ENCODE results near the gene ACTR1B. TPM values are rescaled to one million over a fixed set of nuclear protein-coding genes. Genes with fewer than 3 reads are reported as not detected.

ACTR1B gene
- total and polyA plus RNA-seq, 2 experiments from 2014 or later: 53.4 to 65.8 TPM

Small RNA genes within 50 kb of the gene (small RNA-seq; reads per million reads assigned to genes)
- 0.43 reads per million for gene RNU4-8P (ENCODE audit: low read depth, low replicate concordance)

Other genes starting within 250 kb of the ACTR1B start
- gene ANKRD36B, start 74.2 kb downstream of the ACTR1B start, total RNA-seq (2014; rRNA removed; shearing (Covaris generic)): 5.4 and 15.7 TPM in 2 replicates
- gene ANKRD36B, start 74.2 kb downstream of the ACTR1B start, polyA plus RNA-seq (2016; fragmentation: Nextera tagmentation; extraction: Ambion mirVana): 6.2 and 9.8 TPM in 2 replicates
- gene COX5B, start 18.0 kb downstream of the ACTR1B start, total RNA-seq (2014; rRNA removed; shearing (Covaris generic)): 175 and 211 TPM in 2 replicates
- 315 and 327 TPM in 2 replicates for gene COX5B, start 18.0 kb downstream of the ACTR1B start, polyA plus RNA-seq (2016; fragmentation: Nextera tagmentation; extraction: Ambion mirVana)
- gene C2orf92, start 5.7 kb upstream of the ACTR1B start, total RNA-seq (2014; rRNA removed; shearing (Covaris generic)): 1.2 and 3.4 TPM in 2 replicates
- 1.1 and 1.3 TPM in 2 replicates for gene C2orf92, start 5.7 kb upstream of the ACTR1B start, polyA plus RNA-seq (2016; fragmentation: Nextera tagmentation; extraction: Ambion mirVana)
- gene ZAP70, start 49.5 kb upstream of the ACTR1B start, total RNA-seq (2014; rRNA removed; shearing (Covaris generic)): not detected in 2 replicates
- not detected in 2 replicates for gene ZAP70, start 49.5 kb upstream of the ACTR1B start, polyA plus RNA-seq (2016; fragmentation: Nextera tagmentation; extraction: Ambion mirVana)